ENCODE measurements around the gene F2RL2. TPM values are rescaled to one million over a fixed set of nuclear protein-coding genes. Genes with fewer than 3 reads are reported as not detected.

Gene F2RL2
- total and polyA plus RNA-seq, 5 experiments from 2014 or later, result 0.08 to 0.80 (median 0.70) TPM; not detected in 2

- Mint-ChIP-seq H3K4me1 (peaks cover 0 to 7% (median 0%) of the 10 kb centered on the region in 4 donors), H3K27ac (no peak overlapping the region), H3K9me3 (peaks cover under 1 to 11% (median 6%) of the 10 kb centered on the region in 9 donors), H3K4me3 (no peak overlapping the region), H3K36me3 (peaks cover 34 to 77% (median 61%) of the 10 kb centered on the region in 3 donors), H3K27me3 (no peaks in the 10 kb centered on the region)
- ATAC-seq (no peak), DNase-seq (no peak)
- POLR2A ChIA-PET, result no interaction called here
Measured at GRCh38 chr5:76643371-76643770, 20.2 kb upstream of the F2RL2 start.

- Mint-ChIP-seq H3K27ac (no peak overlapping the region), H3K4me1 (peaks cover 0 to 10% (median 0%) of the 10 kb centered on the region in 4 donors), H3K9me3 (peaks cover 0 to 2% (median 0%) of the 10 kb centered on the region in 9 donors), H3K27me3 (no peaks in the 10 kb centered on the region), H3K36me3 (peaks cover 28 to 75% (median 52%) of the 10 kb centered on the region in 3 donors), H3K4me3 (no peak overlapping the region)
- POLR2A ChIA-PET, result no interaction called here
- no peak for ATAC-seq
- DNase-seq, result no peak
Measured at GRCh38 chr5:76642390-76643040, 19.3 kb upstream of the F2RL2 start.

- ATAC-seq, result peak; percentile 58 to 68
- Mint-ChIP-seq H3K4me3 (no peak overlapping the region), H3K9me3 (no peaks in the 10 kb centered on the region), H3K27me3 (no peaks in the 10 kb centered on the region), H3K4me1 (peaks cover 0 to 10% (median 0%) of the 10 kb centered on the region in 4 donors), H3K36me3 (peaks cover 23 to 77% (median 52%) of the 10 kb centered on the region in 3 donors), H3K27ac (peak overlapping the region in 1 of 10 donors; percentile 40)
- peak; percentile 32 to 75 (median 58) for DNase-seq
- POLR2A ChIA-PET, result no interaction called here
Measured at GRCh38 chr5:76641514-76642120, 18.4 kb upstream of the F2RL2 start.

GRCh38 chr5:76638479-76638878, 15.3 kb upstream of the F2RL2 start:
- Mint-ChIP-seq H3K9me3 (no peaks in the 10 kb centered on the region), H3K4me1 (peaks cover 0 to 10% (median 0%) of the 10 kb centered on the region in 4 donors), H3K4me3 (no peak overlapping the region), H3K27ac (peak overlapping the region in 7 of 10 donors; percentile 3 to 71 (median 21)), H3K27me3 (no peaks in the 10 kb centered on the region), H3K36me3 (peaks cover 18 to 80% (median 40%) of the 10 kb centered on the region in 3 donors)
- ATAC-seq, result no peak
- POLR2A ChIA-PET, result no interaction called here
- no peak for DNase-seq

- Mint-ChIP-seq H3K36me3 (peaks cover 12 to 78% (median 33%) of the 10 kb centered on the region in 3 donors), H3K27me3 (no peaks in the 10 kb centered on the region), H3K4me1 (peaks cover 0 to 10% (median 0%) of the 10 kb centered on the region in 4 donors), H3K9me3 (no peaks in the 10 kb centered on the region), H3K27ac (peak overlapping the region in 1 of 10 donors; percentile 22), H3K4me3 (no peak overlapping the region)
- DNase-seq, result no peak
- POLR2A ChIA-PET, result no interaction called here
- no peak for ATAC-seq
Measured at GRCh38 chr5:76637490-76637889, 14.3 kb upstream of the F2RL2 start.

GRCh38 chr5:76634661-76635060, 11.5 kb upstream of the F2RL2 start:
- H3K4me3 Mint-ChIP-seq, result no peak overlapping the region
- no peaks in the 10 kb centered on the region for H3K27me3 Mint-ChIP-seq
- peak overlapping the region in 3 of 10 donors; percentile 24 to 79 (median 45) for H3K27ac Mint-ChIP-seq
- peaks cover 9 to 83% (median 39%) of the 10 kb centered on the region in 3 donors for H3K36me3 Mint-ChIP-seq
- no peaks in the 10 kb centered on the region for H3K9me3 Mint-ChIP-seq
- H3K4me1 Mint-ChIP-seq, result peaks cover 0 to 7% (median 0%) of the 10 kb centered on the region in 4 donors
- DNase-seq, result no peak
- no peak for ATAC-seq
- POLR2A ChIA-PET, result no interaction called here

- peaks cover 16 to 29% (median 19%) of the 10 kb centered on the region in 4 donors for H3K4me1 Mint-ChIP-seq
- H3K4me3 Mint-ChIP-seq, result peak overlapping the region in 1 of 10 donors; percentile 34
- H3K27ac Mint-ChIP-seq, result peak overlapping the region in 7 of 10 donors; percentile 11 to 89 (median 78)
- H3K27me3 Mint-ChIP-seq, result no peaks in the 10 kb centered on the region
- ATAC-seq (no peak), DNase-seq (no peak)
- H3K9me3 Mint-ChIP-seq, result no peaks in the 10 kb centered on the region
- peaks cover 0 to 71% (median 28%) of the 10 kb centered on the region in 3 donors for H3K36me3 Mint-ChIP-seq
- POLR2A ChIA-PET, result no interaction called here
Measured at GRCh38 chr5:76626738-76627137, 3.5 kb upstream of the F2RL2 start.

GRCh38 chr5:76625087-76625815, 2.0 kb upstream of the F2RL2 start:
- H3K9me3 Mint-ChIP-seq, result no peaks in the 10 kb centered on the region
- H3K27ac Mint-ChIP-seq, result peak overlapping the region in 6 of 10 donors; percentile 3 to 58 (median 8)
- no peaks in the 10 kb centered on the region for H3K27me3 Mint-ChIP-seq
- peaks cover 19 to 31% (median 21%) of the 10 kb centered on the region in 4 donors for H3K4me1 Mint-ChIP-seq
- no peak overlapping the region for H3K4me3 Mint-ChIP-seq
- peaks cover 2 to 65% (median 18%) of the 10 kb centered on the region in 3 donors for H3K36me3 Mint-ChIP-seq
- POLR2A ChIA-PET, result no interaction called here
- DNase-seq, result no peak
- no peak for ATAC-seq

- Mint-ChIP-seq H3K36me3 (peaks cover 8 to 62% (median 17%) of the 10 kb centered on the region in 3 donors), H3K4me3 (no peak overlapping the region), H3K27ac (peak overlapping the region in 1 of 10 donors; percentile 31), H3K9me3 (no peaks in the 10 kb centered on the region), H3K27me3 (no peaks in the 10 kb centered on the region), H3K4me1 (peaks cover 19 to 29% (median 25%) of the 10 kb centered on the region in 4 donors)
- POLR2A ChIA-PET, result no interaction called here
- no peak for DNase-seq
- no peak for ATAC-seq
Measured at GRCh38 chr5:76622076-76622475, 1.1 kb downstream of the F2RL2 start.

- POLR2A ChIA-PET, result no interaction called here
- no peak for DNase-seq
- Mint-ChIP-seq H3K27me3 (no peaks in the 10 kb centered on the region), H3K4me1 (peaks cover 5 to 15% (median 10%) of the 10 kb centered on the region in 4 donors), H3K36me3 (peaks cover 8 to 60% (median 13%) of the 10 kb centered on the region in 3 donors), H3K27ac (peak overlapping the region in 2 of 10 donors; percentile 23 to 63), H3K4me3 (no peak overlapping the region), H3K9me3 (no peaks in the 10 kb centered on the region)
- ATAC-seq, result no peak
Measured at GRCh38 chr5:76620166-76620565, 3.0 kb downstream of the F2RL2 start.

GRCh38 chr5:76617675-76618074, 5.5 kb downstream of the F2RL2 start:
- Mint-ChIP-seq H3K27me3 (no peaks in the 10 kb centered on the region), H3K4me1 (peaks cover 0 to 15% (median 6%) of the 10 kb centered on the region in 4 donors), H3K9me3 (no peaks in the 10 kb centered on the region), H3K36me3 (peaks cover 8 to 73% (median 25%) of the 10 kb centered on the region in 3 donors), H3K4me3 (no peak overlapping the region), H3K27ac (no peak overlapping the region)
- DNase-seq (no peak), ATAC-seq (no peak)
- POLR2A ChIA-PET, result no interaction called here

GRCh38 chr5:76617229-76617628, 6.0 kb downstream of the F2RL2 start:
- H3K27ac Mint-ChIP-seq, result no peak overlapping the region
- H3K27me3 Mint-ChIP-seq, result no peaks in the 10 kb centered on the region
- POLR2A ChIA-PET, result interaction anchor here (0.6 kb wide), 1 partner anchor 242 kb away, joined by 4 read pairs; no protein-coding TSS in a partner anchor
- DNase-seq, result no peak
- no peak overlapping the region for H3K4me3 Mint-ChIP-seq
- peaks cover 8 to 74% (median 26%) of the 10 kb centered on the region in 3 donors for H3K36me3 Mint-ChIP-seq
- ATAC-seq, result no peak
- H3K4me1 Mint-ChIP-seq, result peaks cover 0 to 15% (median 6%) of the 10 kb centered on the region in 4 donors
- no peaks in the 10 kb centered on the region for H3K9me3 Mint-ChIP-seq

- H3K36me3 Mint-ChIP-seq, result peaks cover 16 to 76% (median 22%) of the 10 kb centered on the region in 3 donors
- no peak overlapping the region for H3K4me3 Mint-ChIP-seq
- peaks cover 0 to 12% (median 4%) of the 10 kb centered on the region in 4 donors for H3K4me1 Mint-ChIP-seq
- no peaks in the 10 kb centered on the region for H3K9me3 Mint-ChIP-seq
- POLR2A ChIA-PET, result no interaction called here
- DNase-seq (no peak), ATAC-seq (no peak)
- no peaks in the 10 kb centered on the region for H3K27me3 Mint-ChIP-seq
- H3K27ac Mint-ChIP-seq, result no peak overlapping the region
Measured at GRCh38 chr5:76616206-76616605, 7.0 kb downstream of the F2RL2 start.
